HepG2 (cell line): ENCODE results near the gene BICRA. TPM values are rescaled to one million over a fixed set of nuclear protein-coding genes. Genes with fewer than 3 reads are reported as not detected.
A peak's percentile ranks its signal among the peaks of the same experiment; 100 is the strongest.

Experiments used
- ATAC-seq: fragments of 200-7000 bp; cut with Tn5 transposase; 3 replicates; pipeline ENCODE4 v1.9.1; 2020; ENCODE audit warnings: mild to moderate bottlenecking, moderate library complexity
- BruUV-seq: library from RNA; stranded (reverse); fragments of 400-500 nt; replicated peaks from 2 replicates; lab custom pipeline; 2021; lab: Mats Ljungman, UMichigan
- CTCF ChIA-PET: fragments of 300-600 bp; formaldehyde crosslinking; extraction: SDS; loops from one replicate; lab custom pipeline; 2021; ENCODE audit warnings: low total read pairs, inconsistent platforms, low intra/inter-chr PET ratio; lab: Yijun Ruan, JAX
- POLR2A ChIA-PET: fragments of 350-600 bp; sonication (Branson Sonifier 250); formaldehyde crosslinking; loops from one replicate; lab custom pipeline; 2020; ENCODE audit warnings: antibody characterized with exemption, inconsistent platforms; lab: Yijun Ruan, JAX
- DNase-seq: peaks from one replicate; pipeline ENCODE4 v3.0.0-alpha.2; 2015; ENCODE audit warnings: low spot score
- FAIRE-seq: peaks from 3 replicates; lab custom pipeline; 2011; peaks lifted over from hg19 to GRCh38; lab: Jason Lieb, UNC
- H2AFZ ChIP-seq: one replicate; pipeline ENCODE4 v1.6.1; 2011; ENCODE audit warnings: low read length, inconsistent platforms
- H3K27ac ChIP-seq: fragments of 300-600 bp; 3 replicates; pipeline ENCODE4 v1.8.0; 2011; ENCODE audit warnings: mixed run types, mild to moderate bottlenecking, mixed read lengths, low read length, inconsistent platforms; ENCODE audit not compliant: insufficient read depth; ENCODE audit errors: extremely low read length
- H3K27me3 ChIP-seq, 2 experiments: fragments of 200-600 bp in 1 of 2; 2 replicates in 1 of 2; 3 replicates in 1 of 2; pipeline versions ENCODE4 v1.6.0 to v1.8.0; 2011; ENCODE audit warnings: low read length in 2 of 2, mild to moderate bottlenecking in 2 of 2, moderate library complexity in 2 of 2, inconsistent platforms in 1 of 2; ENCODE audit not compliant: insufficient read depth in 2 of 2, control insufficient read depth in 1 of 2
- H3K36me3 ChIP-seq, 2 experiments: fragments of 200-600 bp in 1 of 2; replicated peaks in 1 of 2; 2 replicates in 1 of 2; 3 replicates in 1 of 2; pipeline versions ENCODE4 v1.5.1 to v1.8.0; 2011; ENCODE audit warnings: low read length in 2 of 2, inconsistent platforms in 1 of 2; ENCODE audit not compliant: insufficient read depth in 2 of 2, control insufficient read depth in 1 of 2
- H3K4me1 ChIP-seq: 2 replicates; pipeline ENCODE4 v1.5.1; 2012; ENCODE audit warnings: low read length, inconsistent platforms; ENCODE audit not compliant: insufficient read depth
- H3K4me2 ChIP-seq: 2 replicates; pipeline ENCODE4 v1.6.0; 2011; ENCODE audit warnings: low read depth, low read length, inconsistent platforms
- H3K4me3 ChIP-seq, 3 experiments: fragments of 200-600 bp in 1 of 3; sonication (generic), shearing (Covaris generic) in 1 of 3; replicated peaks in 1 of 3; 2 replicates each; pipeline ENCODE4 v1.5.1; 2011 to 2016; ENCODE audit warnings: low read length in 3 of 3, inconsistent platforms in 2 of 3, low read depth in 2 of 3, mild to moderate bottlenecking in 2 of 3, control low read depth in 1 of 3, mixed read lengths in 1 of 3; ENCODE audit not compliant: insufficient read depth in 1 of 3
- H3K79me2 ChIP-seq: one replicate; pipeline ENCODE4 v1.6.1; 2011; ENCODE audit warnings: low read length, inconsistent platforms; ENCODE audit not compliant: insufficient read depth
- H3K9ac ChIP-seq: 2 replicates; pipeline ENCODE4 v1.6.0; 2011; ENCODE audit warnings: mild to moderate bottlenecking, low read depth, low read length, inconsistent platforms; ENCODE audit not compliant: insufficient read depth
- H3K9me3 ChIP-seq: 2 replicates; pipeline ENCODE4 v1.5.1; 2012; ENCODE audit warnings: mild to moderate bottlenecking, low read length
- H4K20me1 ChIP-seq: 2 replicates; pipeline ENCODE4 v1.6.0; 2011; ENCODE audit warnings: inconsistent platforms, mild to moderate bottlenecking, low read length, moderate library complexity; ENCODE audit not compliant: insufficient read depth
- AGO2 ChIP-seq: fragments of 200-400 bp; formaldehyde crosslinking; optimal IDR thresholded peaks from 2 replicates; pipeline ENCODE3; 2017; ENCODE audit warnings: mild to moderate bottlenecking, low read depth, low read length, moderate library complexity
- MEIS1 ChIP-seq: sonication (generic); formaldehyde crosslinking; IDR thresholded peaks from 2 replicates; pipeline ENCODE4 v1.9.0; 2021; ENCODE audit warnings: mild to moderate bottlenecking, missing genetic modification reagents, moderate library complexity, borderline replicate concordance
- PITX1 ChIP-seq: sonication (generic); formaldehyde crosslinking; IDR thresholded peaks from 2 replicates; pipeline ENCODE4 v1.5.1; 2020; ENCODE audit warnings: mild to moderate bottlenecking, missing genetic modification reagents
- ZNF607 ChIP-seq: sonication (generic); formaldehyde crosslinking; IDR thresholded peaks from 2 replicates; pipeline ENCODE4 v1.5.1; 2020; ENCODE audit warnings: missing genetic modification reagents, mild to moderate bottlenecking, borderline replicate concordance
- WGBS: methylation state at CpG from one replicate; pipeline ENCODE4 v1.1.6; 2017; ENCODE audit warnings: low lambda C conversion rate; 5-methylcytosine and 5-hydroxymethylcytosine counted together
- in situ Hi-C: cut with HindIII; loops from 2 replicates; pipeline ENCODE4 v1.10.0; 2017; ENCODE audit warnings: low pct_unique_long_range_greater_than_20kb; ENCODE audit not compliant: extremely low pct_ligation_motif_present
- intact Hi-C: fragments of 100-400 bp; cut with micrococcal nuclease; formaldehyde crosslinking; loops from one replicate; pipeline ENCODE4 v1.10.0; 2022; ENCODE audit not compliant: unreplicated experiment
- polyA plus RNA-seq, 8 experiments: library from polyadenylated mRNA; depleted of rRNA in 3 of 8; stranded (reverse) in 7 of 8; unstranded in 1 of 8; fragments of >200 nt; fragmentation: Illumina TruSeq in 4 of 8; extraction: Trizol in 4 of 8; gene quantifications; 2 replicates each; pipeline versions ENCODE4 v1.2.1 to v1.2.3, GENCODE V29; 2011 to 2016; ENCODE audit warnings: low read depth in 4 of 8, missing spikeins in 1 of 8, mixed read lengths in 1 of 8; ENCODE audit not compliant: insufficient read depth in 1 of 8
- total RNA-seq, 5 experiments: library from RNA; depleted of rRNA; stranded (reverse); fragments of >200 nt; fragmentation: Illumina TruSeq; extraction: Trizol; gene quantifications; 2 replicates each; pipeline ENCODE4 v1.2.3, GENCODE V29; 2016; ENCODE audit warnings: low read depth in 1 of 5
- TF ChIP-seq, protein P1 (sequence below): sonication (generic); formaldehyde crosslinking; IDR thresholded peaks from 2 replicates; pipeline ENCODE4 v1.4.0; 2020; ENCODE audit warnings: missing genetic modification reagents, borderline replicate concordance
- TF ChIP-seq, protein P2 (sequence below): sonication (generic); formaldehyde crosslinking; IDR thresholded peaks from 2 replicates; pipeline ENCODE4 v1.5.1; 2020; ENCODE audit warnings: mild to moderate bottlenecking, missing genetic modification reagents, borderline replicate concordance

Gene BICRA
- total and polyA plus RNA-seq, 2 of the 13 experiments (the other 11 are each of a cell fraction or from before 2014, with no cell fraction given): 0.55 to 0.71 TPM

DNA sequence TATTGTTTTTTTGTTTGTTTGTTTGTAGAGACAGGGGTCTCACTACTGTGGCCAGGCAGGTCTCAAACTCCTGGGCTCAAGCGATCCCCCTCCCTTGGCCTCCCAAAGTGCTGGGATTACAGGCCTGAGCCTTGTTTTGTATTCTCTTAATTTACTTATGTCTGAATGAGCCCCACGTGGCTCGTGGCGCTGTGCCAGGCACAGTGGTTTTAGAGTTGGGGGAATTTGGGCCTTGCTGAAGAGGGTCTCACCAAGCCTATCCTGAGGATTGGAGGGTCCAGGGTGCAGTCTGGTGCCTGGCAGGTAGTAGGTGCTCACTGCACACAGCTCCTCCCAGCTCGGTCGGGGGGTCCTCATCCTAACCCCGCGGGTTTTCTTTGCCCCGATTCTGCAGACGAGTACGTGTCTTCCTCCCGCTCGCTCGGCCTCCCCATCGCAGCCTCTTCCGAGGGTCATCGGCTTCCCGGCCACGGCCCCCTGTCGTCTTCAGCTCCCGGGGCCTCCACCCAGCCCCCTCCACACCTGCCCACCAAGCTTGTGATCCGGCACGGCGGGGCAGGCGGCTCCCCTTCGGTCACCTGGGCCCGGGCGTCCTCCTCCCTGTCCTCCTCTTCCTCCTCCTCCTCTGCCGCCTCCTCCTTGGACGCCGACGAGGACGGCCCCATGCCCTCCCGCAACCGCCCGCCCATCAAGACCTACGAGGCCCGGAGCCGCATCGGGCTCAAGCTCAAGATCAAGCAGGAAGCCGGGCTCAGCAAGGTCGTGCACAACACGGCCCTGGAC, 92.2 kb downstream of the BICRA start (continued):
- TF ChIP-seq PITX1 (CRISPR knock-in tag) (no peak), ZNF607 (CRISPR knock-in tag) (no peak)
- TF ChIP-seq, protein P1, sequence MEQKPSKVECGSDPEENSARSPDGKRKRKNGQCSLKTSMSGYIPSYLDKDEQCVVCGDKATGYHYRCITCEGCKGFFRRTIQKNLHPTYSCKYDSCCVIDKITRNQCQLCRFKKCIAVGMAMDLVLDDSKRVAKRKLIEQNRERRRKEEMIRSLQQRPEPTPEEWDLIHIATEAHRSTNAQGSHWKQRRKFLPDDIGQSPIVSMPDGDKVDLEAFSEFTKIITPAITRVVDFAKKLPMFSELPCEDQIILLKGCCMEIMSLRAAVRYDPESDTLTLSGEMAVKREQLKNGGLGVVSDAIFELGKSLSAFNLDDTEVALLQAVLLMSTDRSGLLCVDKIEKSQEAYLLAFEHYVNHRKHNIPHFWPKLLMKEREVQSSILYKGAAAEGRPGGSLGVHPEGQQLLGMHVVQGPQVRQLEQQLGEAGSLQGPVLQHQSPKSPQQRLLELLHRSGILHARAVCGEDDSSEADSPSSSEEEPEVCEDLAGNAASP: no peak
- TF ChIP-seq, protein P2, sequence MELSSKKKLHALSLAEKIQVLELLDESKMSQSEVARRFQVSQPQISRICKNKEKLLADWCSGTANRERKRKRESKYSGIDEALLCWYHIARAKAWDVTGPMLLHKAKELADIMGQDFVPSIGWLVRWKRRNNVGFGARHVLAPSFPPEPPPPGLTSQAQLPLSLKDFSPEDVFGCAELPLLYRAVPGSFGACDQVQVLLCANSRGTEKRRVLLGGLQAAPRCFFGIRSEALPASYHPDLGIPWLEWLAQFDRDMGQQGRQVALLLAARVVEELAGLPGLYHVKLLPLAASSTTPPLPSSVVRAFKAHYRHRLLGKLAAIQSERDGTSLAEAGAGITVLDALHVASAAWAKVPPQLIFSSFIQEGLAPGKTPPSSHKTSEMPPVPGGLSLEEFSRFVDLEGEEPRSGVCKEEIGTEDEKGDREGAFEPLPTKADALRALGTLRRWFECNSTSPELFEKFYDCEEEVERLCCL (CRISPR knock-in tag): no peak

DNA sequence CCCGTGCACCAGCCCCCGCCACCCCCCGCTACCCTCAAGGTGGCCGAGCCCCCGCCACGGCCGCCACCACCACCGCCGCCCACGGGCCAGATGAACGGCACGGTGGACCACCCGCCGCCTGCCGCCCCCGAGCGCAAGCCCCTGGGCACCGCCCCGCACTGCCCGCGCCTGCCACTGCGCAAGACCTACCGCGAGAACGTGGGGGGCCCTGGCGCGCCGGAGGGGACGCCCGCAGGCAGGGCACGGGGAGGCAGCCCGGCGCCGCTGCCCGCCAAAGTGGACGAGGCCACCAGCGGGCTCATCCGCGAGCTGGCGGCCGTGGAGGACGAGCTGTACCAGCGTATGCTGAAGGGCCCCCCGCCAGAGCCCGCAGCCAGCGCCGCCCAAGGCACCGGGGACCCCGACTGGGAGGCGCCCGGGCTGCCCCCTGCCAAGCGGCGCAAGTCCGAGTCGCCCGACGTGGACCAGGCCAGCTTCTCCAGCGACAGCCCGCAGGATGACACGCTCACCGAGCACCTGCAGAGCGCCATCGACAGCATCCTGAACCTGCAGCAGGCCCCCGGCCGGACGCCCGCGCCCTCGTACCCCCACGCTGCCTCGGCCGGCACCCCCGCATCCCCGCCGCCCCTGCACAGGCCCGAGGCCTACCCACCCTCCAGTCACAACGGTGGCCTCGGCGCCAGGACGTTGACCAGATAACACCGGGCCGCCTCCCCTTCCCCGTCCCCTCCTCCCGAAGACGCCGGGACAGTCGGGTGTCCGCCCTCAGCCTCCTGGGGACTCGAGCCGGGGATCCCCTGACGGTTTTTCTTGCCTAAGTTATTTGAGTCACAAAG, 93.0 kb downstream of the BICRA start:
- no TSS peak for BruUV-seq
- POLR2A ChIA-PET: no interaction called here
- H3K4me3 ChIP-seq: no peak overlapping the region
- H3K9ac ChIP-seq: no peak overlapping the region
- no peaks in the 10 kb centered on the region for H3K79me2 ChIP-seq
- TF ChIP-seq AGO2 (peak; percentile 63), MEIS1 (CRISPR knock-in tag) (no peak)
- H3K9me3 ChIP-seq: no peaks in the 10 kb centered on the region
- H3K36me3 ChIP-seq: peaks cover 1 to 5% of the 10 kb centered on the region in 2 experiments; a peak in 2 of 5 replicates
- DNase-seq (no peak), FAIRE-seq (no peak), ATAC-seq (no peak)
- H3K27ac ChIP-seq: no peak overlapping the region
- H2AFZ ChIP-seq: no peak overlapping the region
- in situ Hi-C loops: loop anchor here (5.0 kb wide), 1 partner anchor 40 kb away; no protein-coding TSS in a partner anchor
- 97% methylated on average over 39 of the region's 91 CpGs for WGBS
- H3K27me3 ChIP-seq: no peaks in the 10 kb centered on the region
- peaks cover 4% of the 10 kb centered on the region; the same call in 1 of the 2 replicates for H3K4me1 ChIP-seq
- CTCF ChIA-PET: no interaction called here
- intact Hi-C loops: no loop called here
- no peaks in the 10 kb centered on the region for H4K20me1 ChIP-seq
- H3K4me2 ChIP-seq: no peak overlapping the region
